Measurements from ENCODE around the gene SKAP1.

GRCh38 chr17:48326310-48326709 lies 103.7 kb downstream of the SKAP1 start:
- TF ChIP-seq, protein P1, sequence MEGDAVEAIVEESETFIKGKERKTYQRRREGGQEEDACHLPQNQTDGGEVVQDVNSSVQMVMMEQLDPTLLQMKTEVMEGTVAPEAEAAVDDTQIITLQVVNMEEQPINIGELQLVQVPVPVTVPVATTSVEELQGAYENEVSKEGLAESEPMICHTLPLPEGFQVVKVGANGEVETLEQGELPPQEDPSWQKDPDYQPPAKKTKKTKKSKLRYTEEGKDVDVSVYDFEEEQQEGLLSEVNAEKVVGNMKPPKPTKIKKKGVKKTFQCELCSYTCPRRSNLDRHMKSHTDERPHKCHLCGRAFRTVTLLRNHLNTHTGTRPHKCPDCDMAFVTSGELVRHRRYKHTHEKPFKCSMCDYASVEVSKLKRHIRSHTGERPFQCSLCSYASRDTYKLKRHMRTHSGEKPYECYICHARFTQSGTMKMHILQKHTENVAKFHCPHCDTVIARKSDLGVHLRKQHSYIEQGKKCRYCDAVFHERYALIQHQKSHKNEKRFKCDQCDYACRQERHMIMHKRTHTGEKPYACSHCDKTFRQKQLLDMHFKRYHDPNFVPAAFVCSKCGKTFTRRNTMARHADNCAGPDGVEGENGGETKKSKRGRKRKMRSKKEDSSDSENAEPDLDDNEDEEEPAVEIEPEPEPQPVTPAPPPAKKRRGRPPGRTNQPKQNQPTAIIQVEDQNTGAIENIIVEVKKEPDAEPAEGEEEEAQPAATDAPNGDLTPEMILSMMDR (IDR thresholded peaks at IDR 0.05): no peak
- no peak for TF ChIP-seq POLR2AphosphoS5 (IDR thresholded peaks at IDR 0.05)

Data from gastroesophageal sphincter (tissue), 3 donors.